GM04503 (cell line): ENCODE data around the gene HSD3B7.

Experiments used
- DNase-seq: peaks from one replicate; pipeline ENCODE4 v3.0.0-alpha.2; 2012; ENCODE audit warnings: low read depth

Gene HSD3B7

GRCh38 chr16:30983898-30984610, 953 bp upstream of the HSD3B7 start:
- no peak for DNase-seq

DNA sequence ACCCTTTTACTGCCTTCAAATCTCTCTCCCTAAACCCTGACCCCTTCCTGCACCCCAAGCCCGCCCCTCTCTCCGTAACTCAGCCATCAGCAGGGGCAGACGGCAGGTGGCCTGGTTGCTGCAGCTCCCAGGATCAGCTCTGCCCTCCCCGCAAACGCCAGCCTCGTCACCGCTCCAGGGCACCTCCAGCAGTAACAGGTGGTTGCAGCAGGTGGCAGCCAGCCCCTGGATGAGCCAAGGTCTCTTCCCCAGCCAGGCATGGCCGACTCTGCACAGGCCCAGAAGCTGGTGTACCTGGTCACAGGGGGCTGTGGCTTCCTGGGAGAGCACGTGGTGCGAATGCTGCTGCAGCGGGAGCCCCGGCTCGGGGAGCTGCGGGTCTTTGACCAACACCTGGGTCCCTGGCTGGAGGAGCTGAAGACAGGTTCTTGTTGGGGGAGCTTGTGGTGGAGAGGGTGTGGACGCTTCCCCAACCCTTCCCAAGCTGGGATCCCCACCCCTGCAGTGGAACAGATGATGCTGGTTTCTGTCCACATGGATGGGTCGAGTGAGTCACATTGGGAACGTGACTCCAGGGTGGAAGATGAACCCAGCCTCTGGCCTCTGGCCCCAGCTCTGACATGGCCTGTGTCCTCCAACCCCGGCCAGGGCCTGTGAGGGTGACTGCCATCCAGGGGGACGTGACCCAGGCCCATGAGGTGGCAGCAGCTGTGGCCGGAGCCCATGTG, 558 bp downstream of the HSD3B7 start:
- DNase-seq, result no peak

DNA sequence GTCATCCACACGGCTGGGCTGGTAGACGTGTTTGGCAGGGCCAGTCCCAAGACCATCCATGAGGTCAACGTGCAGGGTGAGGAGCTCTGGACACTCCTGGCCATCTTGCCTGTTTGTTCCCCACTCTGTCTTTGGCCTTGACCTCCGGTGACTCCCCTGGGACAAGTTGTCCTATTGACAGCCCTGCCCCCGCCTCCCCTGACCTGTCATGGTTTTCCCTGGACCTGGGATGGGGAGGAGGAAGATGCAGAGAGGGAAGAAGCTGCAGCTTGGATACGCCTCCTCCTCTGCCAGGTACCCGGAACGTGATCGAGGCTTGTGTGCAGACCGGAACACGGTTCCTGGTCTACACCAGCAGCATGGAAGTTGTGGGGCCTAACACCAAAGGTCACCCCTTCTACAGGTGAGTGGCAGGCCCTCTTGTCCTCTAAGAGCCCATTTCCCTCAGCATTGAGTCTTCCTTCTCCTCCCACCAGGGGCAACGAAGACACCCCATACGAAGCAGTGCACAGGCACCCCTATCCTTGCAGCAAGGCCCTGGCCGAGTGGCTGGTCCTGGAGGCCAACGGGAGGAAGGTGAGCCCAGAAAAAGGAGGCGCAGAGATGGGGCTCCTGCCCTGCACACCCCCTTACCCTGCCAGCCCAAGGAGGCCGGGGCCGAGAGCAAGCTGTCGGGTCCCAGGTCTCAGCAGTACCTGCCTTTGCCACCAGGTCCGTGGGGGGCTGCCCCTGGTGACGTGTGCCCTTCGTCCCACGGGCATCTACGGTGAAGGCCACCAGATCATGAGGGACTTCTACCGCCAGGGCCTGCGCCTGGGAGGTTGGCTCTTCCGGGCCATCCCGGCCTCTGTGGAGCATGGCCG, 1.4 kb downstream of the HSD3B7 start:
- DNase-seq, result no peak

DNA sequence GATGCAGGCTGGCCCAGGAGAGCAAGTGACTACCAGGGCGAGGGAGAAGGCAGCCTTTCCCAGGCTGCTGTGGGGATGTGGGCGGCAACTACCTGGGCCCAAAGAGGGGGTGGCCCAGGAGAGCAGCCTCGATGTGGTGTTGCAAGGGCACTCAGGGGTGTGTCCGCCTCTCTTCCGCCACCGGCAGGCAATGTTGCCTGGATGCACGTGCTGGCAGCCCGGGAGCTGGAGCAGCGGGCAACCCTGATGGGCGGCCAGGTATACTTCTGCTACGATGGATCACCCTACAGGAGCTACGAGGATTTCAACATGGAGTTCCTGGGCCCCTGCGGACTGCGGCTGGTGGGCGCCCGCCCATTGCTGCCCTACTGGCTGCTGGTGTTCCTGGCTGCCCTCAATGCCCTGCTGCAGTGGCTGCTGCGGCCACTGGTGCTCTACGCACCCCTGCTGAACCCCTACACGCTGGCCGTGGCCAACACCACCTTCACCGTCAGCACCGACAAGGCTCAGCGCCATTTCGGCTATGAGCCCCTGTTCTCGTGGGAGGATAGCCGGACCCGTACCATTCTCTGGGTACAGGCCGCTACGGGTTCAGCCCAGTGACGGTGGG, 2.7 kb downstream of the HSD3B7 start:
- DNase-seq, result no peak

DNA sequence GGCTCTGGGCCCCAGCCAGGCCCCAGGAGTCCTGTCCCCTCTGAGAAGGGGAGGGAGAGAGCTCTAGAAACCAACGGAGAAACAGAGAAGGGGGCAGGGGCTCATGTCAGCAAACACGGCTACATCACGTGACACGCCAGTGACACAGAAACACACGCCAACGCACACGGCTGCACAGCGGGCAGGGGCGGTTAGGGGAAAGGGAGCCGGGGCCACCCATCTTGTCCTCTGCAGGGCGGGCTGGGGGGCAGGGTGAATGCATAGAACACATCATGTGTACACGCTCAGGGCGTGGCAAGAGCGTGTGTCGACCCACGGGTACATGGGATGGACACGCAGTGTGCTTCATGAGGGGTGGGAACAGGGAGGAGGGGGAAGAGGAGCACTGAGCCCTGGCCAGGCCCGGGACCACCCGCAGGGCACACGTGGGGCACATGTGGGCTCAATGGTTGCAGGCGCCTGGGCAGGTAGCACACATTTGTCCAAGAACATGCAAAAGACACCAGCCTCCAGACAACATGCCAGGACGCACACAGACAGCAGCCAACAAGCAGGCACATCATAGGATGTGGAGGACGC, 4.6 kb downstream of the HSD3B7 start:
- DNase-seq, result no peak

DNA sequence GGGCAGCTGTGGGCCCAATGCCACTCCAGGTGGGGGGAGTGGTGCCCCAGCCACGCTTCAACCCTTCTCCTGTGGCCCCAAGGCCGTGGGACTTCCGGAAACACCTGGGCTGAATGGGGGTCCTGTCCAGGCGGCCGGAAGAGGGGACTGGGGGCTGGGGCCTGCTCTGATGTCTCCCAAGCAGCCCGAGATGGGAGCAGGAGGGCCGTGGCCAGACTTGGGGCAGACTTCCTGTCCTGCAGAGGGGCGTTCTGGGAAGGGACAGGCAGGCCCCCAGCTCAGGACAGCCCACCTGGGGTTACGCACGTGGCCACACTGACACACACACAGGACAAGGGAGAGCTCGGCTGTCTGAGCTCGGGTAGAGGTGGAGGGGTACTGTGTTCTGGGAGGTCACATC, 5.1 kb downstream of the HSD3B7 start:
- DNase-seq, result no peak

DNA sequence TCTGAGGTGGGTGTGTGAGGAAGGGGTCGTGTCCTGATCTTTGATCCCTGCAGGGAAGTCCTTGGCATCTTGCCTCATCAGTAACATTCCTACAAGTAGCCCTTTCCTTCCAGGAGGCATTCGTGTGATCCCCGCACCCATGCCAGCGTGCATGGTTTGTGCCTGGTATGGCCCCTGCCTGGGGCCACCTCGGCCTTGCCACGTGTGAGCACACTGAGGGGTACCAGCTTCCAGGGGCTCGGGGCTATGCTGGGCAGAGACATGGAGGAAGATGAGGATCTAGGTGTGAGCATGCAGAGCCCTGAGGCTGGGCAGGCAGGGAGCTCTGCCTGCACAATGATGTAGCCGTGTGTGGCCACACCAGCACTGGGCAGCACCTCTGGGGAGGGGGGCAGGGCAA, 6.0 kb downstream of the HSD3B7 start:
- DNase-seq, result no peak

DNA sequence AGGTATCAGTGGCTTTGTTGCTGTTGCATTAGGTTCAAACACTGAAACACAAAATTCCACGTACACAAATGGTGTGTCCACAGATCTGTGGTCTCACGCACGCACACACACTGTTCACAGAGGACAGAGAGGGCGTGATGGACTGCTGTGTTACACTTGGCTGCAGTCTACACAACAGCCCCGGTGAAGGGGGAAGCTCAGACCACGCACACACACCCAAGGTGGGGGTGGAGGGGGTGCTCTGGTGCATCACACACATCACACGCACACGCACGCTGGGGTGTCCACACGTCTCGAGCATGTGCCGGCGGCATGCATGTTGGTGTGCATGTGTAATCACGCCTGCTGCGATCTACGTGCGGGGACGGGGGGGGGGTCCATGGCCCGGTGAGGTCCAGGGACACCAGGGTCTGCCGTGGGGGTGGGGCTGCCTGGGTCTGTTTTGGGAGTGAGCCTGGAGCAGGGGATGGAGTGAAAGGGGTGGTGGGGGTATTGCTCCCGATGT, 7.3 kb downstream of the HSD3B7 start:
- DNase-seq, result no peak

DNA sequence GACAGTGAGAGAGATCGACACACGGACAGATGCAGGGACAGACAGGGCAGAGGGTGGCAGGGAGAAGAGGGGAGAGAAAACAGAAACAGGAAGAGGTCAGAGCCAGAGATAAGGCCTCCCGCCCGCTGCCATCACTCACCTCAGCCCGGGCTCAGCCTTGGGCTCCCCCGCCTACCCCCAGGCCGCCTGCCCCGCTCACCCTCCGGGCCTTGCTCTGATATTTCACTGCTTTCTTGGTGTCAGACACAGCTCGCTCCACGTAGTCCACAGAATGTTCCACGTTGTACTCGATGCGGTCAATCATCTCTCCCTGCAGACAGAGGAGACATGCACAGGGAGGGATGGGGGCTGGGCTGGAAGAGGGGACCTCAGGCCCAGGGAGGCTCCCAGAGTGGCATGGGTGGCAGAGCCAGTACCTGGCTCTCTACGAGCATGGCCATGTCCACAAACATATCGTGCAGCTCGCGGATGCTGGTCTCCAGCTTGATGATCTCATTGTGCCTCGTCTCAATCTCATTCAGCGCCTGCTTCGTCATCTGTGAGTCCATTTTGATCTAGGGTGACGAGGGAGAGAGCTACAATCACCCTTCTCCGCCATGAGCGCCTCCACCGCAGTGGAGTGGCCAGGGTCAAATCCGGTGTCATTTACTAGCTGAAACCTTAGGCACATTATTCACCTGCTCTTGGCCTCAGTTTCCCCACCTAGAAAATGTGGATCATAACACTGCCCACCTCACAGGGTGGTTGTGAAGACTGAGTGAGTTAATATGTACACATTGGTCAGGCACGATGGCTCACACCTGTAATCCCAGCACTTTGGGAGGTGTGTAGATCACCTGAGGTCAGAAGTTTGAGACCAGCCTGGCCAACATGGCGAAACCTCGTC, 8.2 kb downstream of the HSD3B7 start:
- DNase-seq, result no peak

DNA sequence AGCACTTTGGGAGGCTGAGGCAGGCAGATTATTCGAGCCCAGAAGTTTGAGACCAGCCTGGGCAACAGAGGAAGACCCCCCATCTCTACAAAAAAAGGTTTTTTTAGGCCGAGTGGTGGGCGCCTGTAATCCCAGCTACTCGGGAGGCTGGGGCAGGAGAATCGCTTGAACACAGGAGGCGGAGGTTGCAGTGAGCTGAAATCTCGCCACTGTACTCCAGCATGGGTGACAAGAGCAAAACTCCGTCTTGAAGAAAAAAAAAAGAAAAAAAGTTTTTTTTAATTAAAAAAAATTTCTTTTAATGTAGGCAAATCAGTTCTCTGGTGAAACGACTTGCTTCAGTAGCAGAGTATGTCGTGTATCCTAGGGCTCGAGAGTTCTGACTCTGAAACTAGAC, 10.9 kb downstream of the HSD3B7 start:
- DNase-seq, result no peak

- DNase-seq, result no peak
Observed at GRCh38 chr16:30996324-30996984, 11.4 kb downstream of the HSD3B7 start.

- no peak for DNase-seq
Observed at GRCh38 chr16:30996985-30997724, 12.1 kb downstream of the HSD3B7 start.

- DNase-seq, result peak; percentile 55
Observed at GRCh38 chr16:30997725-30998711, 13.0 kb downstream of the HSD3B7 start.

GRCh38 chr16:30998852-30999761, 14.1 kb downstream of the HSD3B7 start:
- no peak for DNase-seq

DNA sequence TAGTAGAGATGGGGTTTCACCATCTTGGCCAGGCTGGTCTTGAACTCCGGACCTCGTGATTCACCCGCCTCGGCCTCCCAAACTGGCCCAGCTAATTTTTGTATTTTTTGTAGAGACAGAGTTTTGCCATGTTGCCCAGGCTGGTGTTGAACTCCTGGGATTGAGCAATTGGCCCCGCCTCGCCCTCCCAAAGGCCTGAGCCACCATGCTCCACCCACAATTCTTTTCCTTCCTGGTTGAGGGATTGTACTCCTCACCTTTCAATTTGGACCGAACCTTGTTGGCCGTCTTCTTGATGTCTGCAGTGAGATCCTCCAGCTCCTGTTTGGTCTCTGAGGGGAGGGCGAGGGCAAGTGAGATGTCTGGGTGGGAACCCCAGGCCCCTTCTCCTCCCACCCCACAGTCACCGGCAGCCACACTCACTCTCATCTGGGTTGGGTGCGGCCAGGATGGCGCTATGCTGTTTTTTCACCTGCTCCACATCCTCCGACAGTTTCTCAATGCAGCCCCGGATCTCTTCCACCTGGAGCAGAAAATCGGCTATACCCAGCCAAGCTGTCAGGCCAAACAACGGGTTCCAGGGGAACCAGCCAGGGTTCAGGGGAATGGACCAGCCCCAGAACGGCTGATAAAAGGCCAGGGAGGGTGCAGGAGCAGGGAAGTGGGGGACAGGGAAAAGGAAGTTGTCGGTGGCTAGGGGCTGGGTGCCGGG, 15.8 kb downstream of the HSD3B7 start:
- DNase-seq, result no peak

- DNase-seq, result no peak
Observed at GRCh38 chr16:31001507-31002249, 16.7 kb downstream of the HSD3B7 start.
